ENCODE data around the gene DAG1.

- TF ChIP-seq, protein P1, sequence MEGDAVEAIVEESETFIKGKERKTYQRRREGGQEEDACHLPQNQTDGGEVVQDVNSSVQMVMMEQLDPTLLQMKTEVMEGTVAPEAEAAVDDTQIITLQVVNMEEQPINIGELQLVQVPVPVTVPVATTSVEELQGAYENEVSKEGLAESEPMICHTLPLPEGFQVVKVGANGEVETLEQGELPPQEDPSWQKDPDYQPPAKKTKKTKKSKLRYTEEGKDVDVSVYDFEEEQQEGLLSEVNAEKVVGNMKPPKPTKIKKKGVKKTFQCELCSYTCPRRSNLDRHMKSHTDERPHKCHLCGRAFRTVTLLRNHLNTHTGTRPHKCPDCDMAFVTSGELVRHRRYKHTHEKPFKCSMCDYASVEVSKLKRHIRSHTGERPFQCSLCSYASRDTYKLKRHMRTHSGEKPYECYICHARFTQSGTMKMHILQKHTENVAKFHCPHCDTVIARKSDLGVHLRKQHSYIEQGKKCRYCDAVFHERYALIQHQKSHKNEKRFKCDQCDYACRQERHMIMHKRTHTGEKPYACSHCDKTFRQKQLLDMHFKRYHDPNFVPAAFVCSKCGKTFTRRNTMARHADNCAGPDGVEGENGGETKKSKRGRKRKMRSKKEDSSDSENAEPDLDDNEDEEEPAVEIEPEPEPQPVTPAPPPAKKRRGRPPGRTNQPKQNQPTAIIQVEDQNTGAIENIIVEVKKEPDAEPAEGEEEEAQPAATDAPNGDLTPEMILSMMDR (IDR thresholded peaks at IDR 0.05): no peak
- TF ChIP-seq POLR2AphosphoS5 (IDR thresholded peaks at IDR 0.05): no peak
- no peak for TF ChIP-seq EP300 (IDR thresholded peaks at IDR 0.05; ENCODE audit: low read depth)
- TF ChIP-seq POLR2A (IDR thresholded peaks at IDR 0.05): no peak
These were observed 83.2 kb downstream of the DAG1 start for GRCh38 chr3:49553324-49553691.

Measured in transverse colon (tissue), 4 donors.